GM12878 (cell line): ENCODE measurements around the gene PIP4K2B. TPM values are rescaled to one million over a fixed set of nuclear protein-coding genes. Genes with fewer than 3 reads are reported as not detected.

Experiments used
- ATAC-seq: fragments of 200-7000 bp; cut with Tn5 transposase; 3 replicates; pipeline ENCODE4 v1.9.1; 2020; ENCODE audit warnings: mild to moderate bottlenecking, moderate library complexity
- BruUV-seq: library from RNA; stranded (reverse); fragments of 400-500 nt; replicated peaks from 2 replicates; lab custom pipeline; 2021; lab: Mats Ljungman, UMichigan
- CTCF ChIA-PET: fragments of 300-600 bp; sonication (Branson Sonifier 250); formaldehyde crosslinking; extraction: SDS; loops from one replicate; lab custom pipeline; 2021; ENCODE audit warnings: inconsistent platforms; lab: Yijun Ruan, JAX
- POLR2A ChIA-PET: fragments of 350-600 bp; formaldehyde crosslinking; extraction: SDS; loops from one replicate; lab custom pipeline; 2021; ENCODE audit warnings: inconsistent platforms; lab: Charles Lee
- RAD21 ChIA-PET: fragments of 300-600 bp; sonication (Branson Sonifier 250); formaldehyde crosslinking; loops from one replicate; lab custom pipeline; 2023; ENCODE audit warnings: antibody characterized with exemption; ENCODE audit not compliant: unreplicated experiment; lab: Charles Lee
- SMC1A ChIA-PET: fragments of 300-600 bp; sonication (Branson Sonifier 250); formaldehyde crosslinking; loops from one replicate; lab custom pipeline; 2023; ENCODE audit not compliant: unreplicated experiment, uncharacterized antibody; lab: Charles Lee
- DNase-seq: peaks from one replicate; pipeline ENCODE4 v3.0.0-alpha.2; 2011; ENCODE audit warnings: low read depth, low spot score
- FAIRE-seq: peaks from 3 replicates; lab custom pipeline; 2011; peaks lifted over from hg19 to GRCh38; lab: Jason Lieb, UNC
- H2AFZ ChIP-seq: 2 replicates; pipeline ENCODE4 v1.6.0; 2011; ENCODE audit warnings: low read depth, low read length, control low read depth; ENCODE audit not compliant: control insufficient read depth
- H3K27ac ChIP-seq: 2 replicates; pipeline ENCODE4 v1.5.1; 2011; ENCODE audit warnings: control low read depth; ENCODE audit not compliant: control insufficient read depth, insufficient read depth
- H3K27me3 ChIP-seq, 2 experiments: replicated peaks in 1 of 2; 2 replicates each; pipeline versions ENCODE4 v1.6.0 to v1.6.1; 2011; ENCODE audit warnings: low read length in 1 of 2; ENCODE audit not compliant: control insufficient read depth in 2 of 2, insufficient read depth in 2 of 2
- H3K36me3 ChIP-seq, 2 experiments: 2 replicates each; pipeline ENCODE4 v1.5.1; 2011; ENCODE audit warnings: low read length in 1 of 2; ENCODE audit not compliant: control insufficient read depth in 2 of 2, insufficient read depth in 2 of 2
- H3K4me1 ChIP-seq: 2 replicates; pipeline ENCODE4 v1.6.1; 2011; ENCODE audit warnings: mild to moderate bottlenecking, low read length, moderate library complexity, mixed read lengths; ENCODE audit not compliant: control insufficient read depth, insufficient read depth
- H3K4me2 ChIP-seq: 2 replicates; pipeline ENCODE4 v1.6.0; 2011; ENCODE audit warnings: control low read depth; ENCODE audit not compliant: control insufficient read depth, insufficient read depth
- H3K4me3 ChIP-seq: fragments of 200-600 bp; sonication (generic); 2 replicates; pipeline ENCODE4 v1.5.1; 2016
- H3K79me2 ChIP-seq: 2 replicates; pipeline ENCODE4 v1.6.0; 2011; ENCODE audit warnings: low read length; ENCODE audit not compliant: control insufficient read depth, insufficient read depth
- H3K9ac ChIP-seq: 2 replicates; pipeline ENCODE4 v1.8.0; 2011; ENCODE audit warnings: low read length, control low read depth, mixed read lengths; ENCODE audit not compliant: control insufficient read depth, insufficient read depth
- H3K9me3 ChIP-seq: replicated peaks from 3 replicates; pipeline ENCODE4 v1.5.1; 2011; ENCODE audit warnings: mild to moderate bottlenecking, low read length; ENCODE audit not compliant: control insufficient read depth, insufficient read depth
- H4K20me1 ChIP-seq: 2 replicates; pipeline ENCODE4 v1.6.0; 2011; ENCODE audit not compliant: control insufficient read depth, insufficient read depth
- BHLHE40 ChIP-seq, 2 experiments: fragments of 450-650 bp in 1 of 2; IDR thresholded peaks; 2 replicates each; pipeline ENCODE4 v1.6.1; 2011 to 2017; ENCODE audit warnings: low read depth in 2 of 2, borderline replicate concordance in 1 of 2, improper control_type of control experiment in 1 of 2, low read length in 1 of 2, mild to moderate bottlenecking in 1 of 2
- CREB1 ChIP-seq: IDR thresholded peaks from 2 replicates; pipeline ENCODE4 v1.6.1; 2012; ENCODE audit warnings: low read depth, mild to moderate bottlenecking, inconsistent platforms
- HCFC1 ChIP-seq: fragments of 150-350 bp; IDR thresholded peaks from 2 replicates; pipeline ENCODE4 v1.6.1; 2014; ENCODE audit warnings: low read length
- HDGF ChIP-seq: fragments of 450-650 bp; IDR thresholded peaks from 2 replicates; pipeline ENCODE4 v1.6.1; 2016; ENCODE audit warnings: antibody characterized with exemption
- MEF2B ChIP-seq: fragments of 450-650 bp; IDR thresholded peaks from 2 replicates; pipeline ENCODE4 v1.6.1; 2018; ENCODE audit warnings: mild to moderate bottlenecking, moderate library complexity; ENCODE audit not compliant: partially characterized antibody, poor library complexity, severe bottlenecking
- TCF3 ChIP-seq: IDR thresholded peaks from 2 replicates; pipeline ENCODE4 v1.6.1; 2012; ENCODE audit warnings: low read depth, mild to moderate bottlenecking, low read length, borderline replicate concordance; ENCODE audit not compliant: insufficient read depth
- ZBTB40 ChIP-seq: fragments of 450-650 bp; IDR thresholded peaks from 2 replicates; pipeline ENCODE4 v1.6.1; 2016; ENCODE audit warnings: mild to moderate bottlenecking, moderate library complexity, borderline replicate concordance
- WGBS: methylation state at CpG from one replicate; pipeline ENCODE4 v1.1.6; 2016; ENCODE audit warnings: low lambda C conversion rate; ENCODE audit not compliant: insufficient replicate concordance, insufficient coverage; ENCODE audit errors: missing lambda C conversion rate; 5-methylcytosine and 5-hydroxymethylcytosine counted together
- in situ Hi-C: fragments of 300-500 bp; cut with MboI; formaldehyde crosslinking; loops from 9 replicates; pipeline ENCODE4 v1.14.3; 2018; ENCODE audit warnings: mixed read lengths
- intact Hi-C: fragments of 100-400 bp; cut with micrococcal nuclease; formaldehyde crosslinking; loops from one replicate; pipeline ENCODE4 v1.14.2; 2022; ENCODE audit not compliant: unreplicated experiment
- polyA plus RNA-seq, 11 experiments: library from polyadenylated mRNA; depleted of rRNA in 4 of 11; unstranded in 6 of 11; stranded (reverse) in 5 of 11; fragments of >200 nt; fragmentation: Nextera tagmentation in 4 of 11; fragmentation: Illumina TruSeq in 1 of 11; extraction: Ambion mirVana in 4 of 11; extraction: Trizol in 1 of 11; gene quantifications; 1 replicate in 1 of 11; 2 replicates in 10 of 11; pipeline versions ENCODE4 v1.2.1 to v1.2.3, GENCODE V29; 2011 to 2016; ENCODE audit warnings: inconsistent platforms in 2 of 11, missing spikeins in 2 of 11, low read depth in 1 of 11
- total RNA-seq, 4 experiments: library from RNA; depleted of rRNA in 3 of 4; stranded (reverse); fragments of >200 nt in 3 of 4; fragmentation: Illumina TruSeq in 1 of 4; extraction: Trizol in 1 of 4; gene quantifications; 2 replicates each; pipeline versions ENCODE4 v1.2.1 to v1.2.3, GENCODE V29; 2013 to 2021
- TF ChIP-seq, protein P1 (sequence below): fragments of 450-650 bp; IDR thresholded peaks from 2 replicates; pipeline ENCODE4 v1.6.1; 2017; ENCODE audit warnings: mild to moderate bottlenecking, moderate library complexity
- TF ChIP-seq, protein P2 (sequence below), 3 experiments: IDR thresholded peaks in 2 of 3; conservative IDR thresholded peaks in 1 of 3; 2 replicates each; pipeline ENCODE4 v1.5.1; 2011; ENCODE audit warnings: low read depth in 3 of 3, low read length in 3 of 3, mild to moderate bottlenecking in 3 of 3, control low read depth in 2 of 3, moderate library complexity in 2 of 3, inconsistent platforms in 1 of 3, mixed read lengths in 1 of 3; ENCODE audit not compliant: control insufficient read depth in 2 of 3, insufficient read depth in 1 of 3; ENCODE audit errors: extremely low read depth in 1 of 3

Gene PIP4K2B
- total and polyA plus RNA-seq, 10 of the 15 experiments (the other 5 are each of a cell fraction or from before 2014, with no cell fraction given), result 3.8 to 30.3 (median 18.2) TPM

GRCh38 chr17:38735161-38735997 is 64.0 kb downstream of the PIP4K2B start:
- H3K36me3 ChIP-seq, result peaks cover 4 to 22% of the 10 kb centered on the region in 2 experiments; a peak in 3 of 4 replicates
- ChIA-PET RAD21 (interaction anchor here (0.6 to 3.3 kb wide), 17 partner anchors 11 to 246 kb away, joined by 3 to 66 read pairs (median 3); partner anchors contain the start of gene EPOP), POLR2A (interaction anchor here (0.6 to 1.0 kb wide), 3 partner anchors 57 to 134 kb away, joined by 4 to 5 read pairs (median 4); no protein-coding TSS in a partner anchor), SMC1A (interaction anchor here (0.6 to 4.6 kb wide), 10 partner anchors 11 to 223 kb away, joined by 3 to 50 read pairs (median 4); partner anchors contain the start of genes EPOP, MLLT6 and PSMB3), CTCF (interaction anchor here (0.6 to 5.0 kb wide), 32 partner anchors 10 to 418 kb away, joined by 3 to 170 read pairs (median 4); partner anchors contain the start of genes EPOP, PCGF2, PSMB3 and RPL23)
- peak; percentile 57 for ATAC-seq
- H3K9me3 ChIP-seq, result no peaks in the 10 kb centered on the region
- no peaks in the 10 kb centered on the region for H3K27me3 ChIP-seq
- H2AFZ ChIP-seq, result no peak overlapping the region
- 44% methylated on average over 23 of the region's 23 CpGs for WGBS
- no peak overlapping the region for H3K4me2 ChIP-seq
- H3K79me2 ChIP-seq, result peaks cover 12% of the 10 kb centered on the region
- no peak overlapping the region for H3K9ac ChIP-seq
- DNase-seq, result no peak
- no peak for FAIRE-seq
- no peak overlapping the region for H3K27ac ChIP-seq
- in situ Hi-C loops, result no loop called here
- BruUV-seq, result TSS peak; percentile 58
- H3K4me3 ChIP-seq, result no peak overlapping the region
- H3K4me1 ChIP-seq, result peaks cover 20% of the 10 kb centered on the region
- H4K20me1 ChIP-seq, result no peaks in the 10 kb centered on the region
- intact Hi-C loops, result loop anchor here (1.0 kb wide), 1 partner anchor 58 kb away; no protein-coding TSS in a partner anchor
- TF ChIP-seq HCFC1 (no peak), MEF2B (peak; percentile 19), BHLHE40 (IDR thresholded peaks at IDR 0.05; ENCODE audit: borderline replicate concordance in 1 of 2, low read depth in 2 of 2, low read length in 1 of 2) (0 out of 4 replicates have a peak, but pooled peaks of 1 of the 2 experiments have one; percentile 42), TCF3 (no peak), CREB1 (no peak), ZBTB40 (no peak), HDGF (peak; percentile 91)
- TF ChIP-seq, protein P1, sequence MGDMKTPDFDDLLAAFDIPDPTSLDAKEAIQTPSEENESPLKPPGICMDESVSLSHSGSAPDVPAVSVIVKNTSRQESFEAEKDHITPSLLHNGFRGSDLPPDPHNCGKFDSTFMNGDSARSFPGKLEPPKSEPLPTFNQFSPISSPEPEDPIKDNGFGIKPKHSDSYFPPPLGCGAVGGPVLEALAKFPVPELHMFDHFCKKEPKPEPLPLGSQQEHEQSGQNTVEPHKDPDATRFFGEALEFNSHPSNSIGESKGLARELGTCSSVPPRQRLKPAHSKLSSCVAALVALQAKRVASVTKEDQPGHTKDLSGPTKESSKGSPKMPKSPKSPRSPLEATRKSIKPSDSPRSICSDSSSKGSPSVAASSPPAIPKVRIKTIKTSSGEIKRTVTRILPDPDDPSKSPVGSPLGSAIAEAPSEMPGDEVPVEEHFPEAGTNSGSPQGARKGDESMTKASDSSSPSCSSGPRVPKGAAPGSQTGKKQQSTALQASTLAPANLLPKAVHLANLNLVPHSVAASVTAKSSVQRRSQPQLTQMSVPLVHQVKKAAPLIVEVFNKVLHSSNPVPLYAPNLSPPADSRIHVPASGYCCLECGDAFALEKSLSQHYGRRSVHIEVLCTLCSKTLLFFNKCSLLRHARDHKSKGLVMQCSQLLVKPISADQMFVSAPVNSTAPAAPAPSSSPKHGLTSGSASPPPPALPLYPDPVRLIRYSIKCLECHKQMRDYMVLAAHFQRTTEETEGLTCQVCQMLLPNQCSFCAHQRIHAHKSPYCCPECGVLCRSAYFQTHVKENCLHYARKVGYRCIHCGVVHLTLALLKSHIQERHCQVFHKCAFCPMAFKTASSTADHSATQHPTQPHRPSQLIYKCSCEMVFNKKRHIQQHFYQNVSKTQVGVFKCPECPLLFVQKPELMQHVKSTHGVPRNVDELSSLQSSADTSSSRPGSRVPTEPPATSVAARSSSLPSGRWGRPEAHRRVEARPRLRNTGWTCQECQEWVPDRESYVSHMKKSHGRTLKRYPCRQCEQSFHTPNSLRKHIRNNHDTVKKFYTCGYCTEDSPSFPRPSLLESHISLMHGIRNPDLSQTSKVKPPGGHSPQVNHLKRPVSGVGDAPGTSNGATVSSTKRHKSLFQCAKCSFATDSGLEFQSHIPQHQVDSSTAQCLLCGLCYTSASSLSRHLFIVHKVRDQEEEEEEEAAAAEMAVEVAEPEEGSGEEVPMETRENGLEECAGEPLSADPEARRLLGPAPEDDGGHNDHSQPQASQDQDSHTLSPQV, result no peak
- TF ChIP-seq, protein P2, sequence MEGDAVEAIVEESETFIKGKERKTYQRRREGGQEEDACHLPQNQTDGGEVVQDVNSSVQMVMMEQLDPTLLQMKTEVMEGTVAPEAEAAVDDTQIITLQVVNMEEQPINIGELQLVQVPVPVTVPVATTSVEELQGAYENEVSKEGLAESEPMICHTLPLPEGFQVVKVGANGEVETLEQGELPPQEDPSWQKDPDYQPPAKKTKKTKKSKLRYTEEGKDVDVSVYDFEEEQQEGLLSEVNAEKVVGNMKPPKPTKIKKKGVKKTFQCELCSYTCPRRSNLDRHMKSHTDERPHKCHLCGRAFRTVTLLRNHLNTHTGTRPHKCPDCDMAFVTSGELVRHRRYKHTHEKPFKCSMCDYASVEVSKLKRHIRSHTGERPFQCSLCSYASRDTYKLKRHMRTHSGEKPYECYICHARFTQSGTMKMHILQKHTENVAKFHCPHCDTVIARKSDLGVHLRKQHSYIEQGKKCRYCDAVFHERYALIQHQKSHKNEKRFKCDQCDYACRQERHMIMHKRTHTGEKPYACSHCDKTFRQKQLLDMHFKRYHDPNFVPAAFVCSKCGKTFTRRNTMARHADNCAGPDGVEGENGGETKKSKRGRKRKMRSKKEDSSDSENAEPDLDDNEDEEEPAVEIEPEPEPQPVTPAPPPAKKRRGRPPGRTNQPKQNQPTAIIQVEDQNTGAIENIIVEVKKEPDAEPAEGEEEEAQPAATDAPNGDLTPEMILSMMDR (IDR thresholded peaks at IDR 0.05 in 2 of 3, conservative IDR thresholded peaks at IDR 0.05 in 1 of 3; ENCODE audit: control insufficient read depth in 2 of 3, extremely low read depth in 1 of 3, insufficient read depth in 1 of 3, low read depth in 3 of 3, low read length in 3 of 3), result peak; percentile 92 to 96 (median 95); a peak in 5 of 6 replicates
